ENCODE results near the gene MRPS2.

Gene MRPS2

DNA sequence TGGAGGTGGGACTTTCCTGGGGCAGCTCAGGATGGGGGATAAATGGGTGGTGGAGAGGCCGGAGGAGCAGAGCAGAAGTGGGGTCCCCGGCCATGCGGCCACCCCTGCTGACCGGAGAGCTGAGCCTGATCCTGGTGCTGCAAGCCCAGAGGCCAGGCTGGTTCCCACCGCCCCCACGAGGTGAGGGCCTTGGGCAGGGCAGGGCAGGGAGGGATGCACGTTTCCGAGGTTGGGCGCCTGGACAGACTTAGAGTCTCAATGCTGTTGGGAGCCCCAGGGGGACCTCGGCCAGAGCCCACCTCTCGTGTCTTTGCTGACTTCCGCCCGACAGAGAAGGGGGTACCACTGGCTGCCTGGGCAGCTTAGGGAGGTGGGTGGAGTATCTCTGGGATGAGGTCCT is 51.0 kb downstream of the MRPS2 start:
- H3K4me3 ChIP-seq (replicated peaks in 1 of 2; ENCODE audit: low read depth in 2 of 2, low read length in 2 of 2), result no peak overlapping the region
- no peak for DNase-seq (ENCODE audit: low read depth in 2 of 2)
- TF ChIP-seq, protein P1, sequence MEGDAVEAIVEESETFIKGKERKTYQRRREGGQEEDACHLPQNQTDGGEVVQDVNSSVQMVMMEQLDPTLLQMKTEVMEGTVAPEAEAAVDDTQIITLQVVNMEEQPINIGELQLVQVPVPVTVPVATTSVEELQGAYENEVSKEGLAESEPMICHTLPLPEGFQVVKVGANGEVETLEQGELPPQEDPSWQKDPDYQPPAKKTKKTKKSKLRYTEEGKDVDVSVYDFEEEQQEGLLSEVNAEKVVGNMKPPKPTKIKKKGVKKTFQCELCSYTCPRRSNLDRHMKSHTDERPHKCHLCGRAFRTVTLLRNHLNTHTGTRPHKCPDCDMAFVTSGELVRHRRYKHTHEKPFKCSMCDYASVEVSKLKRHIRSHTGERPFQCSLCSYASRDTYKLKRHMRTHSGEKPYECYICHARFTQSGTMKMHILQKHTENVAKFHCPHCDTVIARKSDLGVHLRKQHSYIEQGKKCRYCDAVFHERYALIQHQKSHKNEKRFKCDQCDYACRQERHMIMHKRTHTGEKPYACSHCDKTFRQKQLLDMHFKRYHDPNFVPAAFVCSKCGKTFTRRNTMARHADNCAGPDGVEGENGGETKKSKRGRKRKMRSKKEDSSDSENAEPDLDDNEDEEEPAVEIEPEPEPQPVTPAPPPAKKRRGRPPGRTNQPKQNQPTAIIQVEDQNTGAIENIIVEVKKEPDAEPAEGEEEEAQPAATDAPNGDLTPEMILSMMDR (IDR thresholded peaks at IDR 0.05; ENCODE audit: low read depth, low read length), result no peak

DNA sequence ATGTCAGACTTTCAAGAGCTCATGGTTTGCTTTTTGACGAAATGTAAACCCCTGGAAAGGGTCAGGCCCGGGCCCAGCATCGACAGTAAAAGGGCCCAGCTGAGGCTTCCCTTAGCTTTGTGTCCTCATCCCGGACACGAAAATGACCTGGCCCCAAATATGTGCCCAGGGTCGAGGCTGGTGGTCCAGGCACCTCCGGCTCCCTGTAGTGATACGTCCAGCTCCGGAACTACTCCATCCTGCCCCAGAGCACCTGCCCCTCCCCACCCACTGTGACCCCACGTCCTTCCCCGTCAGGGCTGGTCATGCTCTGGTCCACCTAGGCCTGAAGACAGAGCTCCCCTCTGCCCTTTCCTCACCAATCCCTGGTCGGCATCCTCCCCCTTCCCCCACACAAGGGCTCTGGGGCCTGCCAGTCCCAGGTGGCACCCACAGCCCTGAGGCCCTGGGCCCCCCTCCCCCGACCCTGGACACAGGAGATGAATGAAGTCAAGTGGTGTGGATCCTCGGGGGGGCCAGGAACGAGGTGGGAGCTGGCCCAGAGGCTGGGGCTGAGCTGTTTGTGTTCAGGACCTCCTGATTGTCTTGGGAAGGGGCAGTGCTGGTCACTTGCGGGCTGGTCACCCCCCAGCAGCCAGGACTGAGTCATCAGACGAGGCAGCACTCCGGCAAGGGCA is 51.7 kb downstream of the MRPS2 start:
- no peak for DNase-seq (ENCODE audit: low read depth in 2 of 2)
- H3K4me3 ChIP-seq (replicated peaks in 1 of 2; ENCODE audit: low read depth in 2 of 2, low read length in 2 of 2), result no peak overlapping the region
- TF ChIP-seq, protein P1 (IDR thresholded peaks at IDR 0.05; ENCODE audit: low read depth, low read length), result no peak

DNA sequence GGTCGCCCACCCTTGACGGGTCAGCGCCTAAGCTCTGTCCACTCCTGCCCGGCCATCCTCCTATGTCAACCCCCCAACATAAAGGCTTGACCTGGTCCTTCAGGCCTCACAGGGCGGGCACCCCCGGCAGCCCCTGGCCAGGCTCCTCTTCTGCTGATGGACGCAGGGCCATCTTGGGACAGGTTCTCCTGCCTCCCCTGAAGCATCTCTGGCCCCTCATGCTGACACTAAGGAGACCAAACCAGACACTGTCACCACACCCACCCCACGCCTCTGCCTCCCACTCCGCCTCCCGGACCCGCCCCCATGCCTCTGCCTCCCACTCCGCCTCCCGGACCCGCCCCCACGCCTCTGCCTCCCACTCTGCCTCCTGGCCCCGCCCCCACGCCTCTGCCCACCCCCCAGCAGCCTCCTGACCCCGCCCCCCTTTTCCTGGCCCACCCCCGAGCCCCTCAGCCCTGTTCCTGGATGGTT is 52.3 kb downstream of the MRPS2 start:
- H3K4me3 ChIP-seq (replicated peaks in 1 of 2; ENCODE audit: low read depth in 2 of 2, low read length in 2 of 2), result no peak overlapping the region
- DNase-seq (ENCODE audit: low read depth in 2 of 2), result no peak
- TF ChIP-seq, protein P1 (IDR thresholded peaks at IDR 0.05; ENCODE audit: low read depth, low read length), result no peak
